Natural killer cell (primary cell): ENCODE data around the gene SGCD. TPM values are rescaled to one million over a fixed set of nuclear protein-coding genes. Genes with fewer than 3 reads are reported as not detected.

Experiments used
- ATAC-seq, 3 donors: fragments of 150-1000 bp in 2 of 3; fragments of 200-7000 bp in 1 of 3; cut with Tn5 transposase; 1 replicate in 1 of 3; 2 replicates in 2 of 3; pipeline ENCODE4 v1.10.0; 2021; ENCODE audit warnings: mild to moderate bottlenecking in 2 of 3, moderate library complexity in 2 of 3
- DNase-seq, 2 donors: peaks; one replicate each; pipeline versions ENCODE4 v3.0.0 to v3.0.0-alpha.2; 2013 to 2021; ENCODE audit warnings: mixed read lengths in 1 of 2
- H3K27ac ChIP-seq: one replicate; pipeline ENCODE4 v1.5.1; 2013; ENCODE audit warnings: mild to moderate bottlenecking, low read length
- H3K27me3 ChIP-seq: one replicate; pipeline ENCODE4 v1.6.1; 2013; ENCODE audit warnings: low read length; ENCODE audit not compliant: control insufficient read depth, insufficient read depth
- H3K36me3 ChIP-seq: one replicate; pipeline ENCODE4 v1.6.1; 2013; ENCODE audit warnings: low read length; ENCODE audit not compliant: control insufficient read depth, insufficient read depth
- H3K4me1 ChIP-seq: one replicate; pipeline ENCODE4 v1.6.1; 2013; ENCODE audit warnings: low read length; ENCODE audit not compliant: control insufficient read depth, insufficient read depth
- H3K4me3 ChIP-seq: one replicate; pipeline ENCODE4 v1.5.1; 2013; ENCODE audit warnings: low read length
- H3K9me3 ChIP-seq: one replicate; pipeline ENCODE4 v1.6.1; 2013; ENCODE audit warnings: low read length; ENCODE audit not compliant: control insufficient read depth, insufficient read depth
- H3K27ac Mint-ChIP-seq, 2 donors: one replicate each; pipeline ENCODE4 v1.8.0; 2022; ENCODE audit warnings: mild to moderate bottlenecking in 2 of 2, mixed read lengths in 2 of 2, moderate library complexity in 1 of 2
- H3K27me3 Mint-ChIP-seq, 2 donors: one replicate each; pipeline ENCODE4 v1.8.0; 2022; ENCODE audit warnings: low read depth in 2 of 2, mixed read lengths in 2 of 2
- H3K36me3 Mint-ChIP-seq: one replicate; pipeline ENCODE4 v1.8.0; 2022; ENCODE audit warnings: mixed read lengths
- H3K4me1 Mint-ChIP-seq, 2 donors: one replicate each; pipeline ENCODE4 v1.8.0; 2022; ENCODE audit warnings: mixed read lengths in 2 of 2
- H3K4me3 Mint-ChIP-seq: one replicate; pipeline ENCODE4 v1.8.0; 2022; ENCODE audit warnings: mild to moderate bottlenecking, moderate library complexity, mixed read lengths
- H3K9me3 Mint-ChIP-seq, 2 donors: one replicate each; pipeline ENCODE4 v1.8.0; 2022; ENCODE audit warnings: mixed read lengths in 2 of 2
- WGBS: methylation state at CpG from one replicate; pipeline ENCODE4 v1.1.7; 2013; ENCODE audit warnings: missing lambda C conversion rate; ENCODE audit not compliant: insufficient coverage; 5-methylcytosine and 5-hydroxymethylcytosine counted together
- intact Hi-C: fragments of 100-400 bp; cut with micrococcal nuclease; formaldehyde crosslinking; loops from one replicate; pipeline ENCODE4 v1.14.2; 2022
- total RNA-seq, 4 donors: library from RNA; stranded (reverse); fragments of 120-200 nt in 1 of 4; gene quantifications; one replicate each; pipeline versions ENCODE4 v1.2.3 to v1.2.4, GENCODE V29; 2013 to 2022
- TF ChIP-seq, protein P1 (sequence below): fragments of 200-600 bp; IDR thresholded peaks from one replicate; pipeline ENCODE4 v1.8.0; 2022; ENCODE audit warnings: antibody characterized with exemption

Gene SGCD
- total RNA-seq, 3 donors from 2014 or later (not counting 1 experiment from before 2014, with no cell fraction given): 0.32 to 2.0 (median 1.4) TPM

DNA sequence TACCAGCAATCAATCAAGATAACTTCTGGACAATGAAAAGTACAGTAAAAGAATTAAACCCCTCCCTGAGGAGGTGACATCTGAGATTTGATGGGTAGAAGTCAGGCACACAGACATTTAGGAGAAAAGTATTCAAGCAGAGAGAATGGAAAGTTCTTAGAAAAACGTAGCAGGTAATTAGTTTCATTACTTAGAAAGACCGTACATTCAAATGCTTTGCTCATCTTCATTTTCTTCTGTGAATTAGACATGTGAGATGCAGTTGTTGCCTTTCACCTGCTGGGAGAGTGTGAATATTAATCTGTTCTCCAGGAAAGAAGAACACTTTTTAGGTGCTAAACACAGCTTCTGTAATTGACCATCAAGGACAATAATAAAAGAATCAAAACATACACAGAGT, 451.8 kb downstream of the SGCD start:
- Histone ChIP-seq H3K27me3 (no peaks in the 10 kb centered on the region), H3K36me3 (no peaks in the 10 kb centered on the region), H3K9me3 (no peaks in the 10 kb centered on the region), H3K27ac (no peak overlapping the region), H3K4me3 (no peak overlapping the region), H3K4me1 (no peaks in the 10 kb centered on the region)
- peaks cover 1 to 5% of the 10 kb centered on the region in 2 donors for H3K27me3 Mint-ChIP-seq
- H3K4me3 Mint-ChIP-seq: no peak overlapping the region
- no peaks in the 10 kb centered on the region for H3K4me1 Mint-ChIP-seq
- intact Hi-C loops: no loop called here
- no peaks in the 10 kb centered on the region for H3K9me3 Mint-ChIP-seq
- H3K36me3 Mint-ChIP-seq: peaks cover 1% of the 10 kb centered on the region
- 67% methylated on average over 2 of the region's 2 CpGs for WGBS
- ATAC-seq: no peak
- no peak overlapping the region for H3K27ac Mint-ChIP-seq
- no peak for DNase-seq
- TF ChIP-seq, protein P1, sequence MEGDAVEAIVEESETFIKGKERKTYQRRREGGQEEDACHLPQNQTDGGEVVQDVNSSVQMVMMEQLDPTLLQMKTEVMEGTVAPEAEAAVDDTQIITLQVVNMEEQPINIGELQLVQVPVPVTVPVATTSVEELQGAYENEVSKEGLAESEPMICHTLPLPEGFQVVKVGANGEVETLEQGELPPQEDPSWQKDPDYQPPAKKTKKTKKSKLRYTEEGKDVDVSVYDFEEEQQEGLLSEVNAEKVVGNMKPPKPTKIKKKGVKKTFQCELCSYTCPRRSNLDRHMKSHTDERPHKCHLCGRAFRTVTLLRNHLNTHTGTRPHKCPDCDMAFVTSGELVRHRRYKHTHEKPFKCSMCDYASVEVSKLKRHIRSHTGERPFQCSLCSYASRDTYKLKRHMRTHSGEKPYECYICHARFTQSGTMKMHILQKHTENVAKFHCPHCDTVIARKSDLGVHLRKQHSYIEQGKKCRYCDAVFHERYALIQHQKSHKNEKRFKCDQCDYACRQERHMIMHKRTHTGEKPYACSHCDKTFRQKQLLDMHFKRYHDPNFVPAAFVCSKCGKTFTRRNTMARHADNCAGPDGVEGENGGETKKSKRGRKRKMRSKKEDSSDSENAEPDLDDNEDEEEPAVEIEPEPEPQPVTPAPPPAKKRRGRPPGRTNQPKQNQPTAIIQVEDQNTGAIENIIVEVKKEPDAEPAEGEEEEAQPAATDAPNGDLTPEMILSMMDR: no peak

DNA sequence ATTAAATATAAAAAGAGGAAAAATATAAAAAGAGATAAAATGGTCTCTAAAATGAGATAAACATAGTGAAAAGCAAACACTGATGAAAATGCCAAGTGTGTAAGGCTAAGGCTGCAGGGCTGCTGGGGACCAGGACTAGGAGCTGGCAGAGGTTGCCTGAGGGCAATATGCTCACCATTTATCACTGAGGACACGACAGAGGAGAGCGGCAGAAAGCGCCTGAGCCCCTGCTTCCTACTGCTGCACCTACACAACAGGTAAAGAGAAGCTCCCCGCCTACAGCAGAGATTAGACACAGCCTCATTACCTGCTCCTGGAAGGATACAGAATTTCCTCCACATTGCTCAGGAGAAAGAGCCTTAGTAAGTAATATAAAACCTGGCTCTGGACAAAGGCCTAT, 452.5 kb downstream of the SGCD start:
- WGBS: 83% methylated on average over 3 of the region's 4 CpGs
- no peaks in the 10 kb centered on the region for H3K4me1 ChIP-seq
- TF ChIP-seq, protein P1: no peak
- ATAC-seq (no peak), DNase-seq (no peak)
- peaks cover 7% of the 10 kb centered on the region for H3K36me3 Mint-ChIP-seq
- H3K9me3 ChIP-seq: no peaks in the 10 kb centered on the region
- H3K27me3 Mint-ChIP-seq: peaks cover 7 to 8% of the 10 kb centered on the region in 2 donors
- H3K27ac Mint-ChIP-seq: no peak overlapping the region
- no peak overlapping the region for H3K4me3 Mint-ChIP-seq
- no peak overlapping the region for H3K4me3 ChIP-seq
- intact Hi-C loops: no loop called here
- no peaks in the 10 kb centered on the region for H3K27me3 ChIP-seq
- no peak overlapping the region for H3K27ac ChIP-seq
- H3K9me3 Mint-ChIP-seq: peaks cover 2 to 3% of the 10 kb centered on the region in 2 donors
- no peaks in the 10 kb centered on the region for H3K36me3 ChIP-seq
- H3K4me1 Mint-ChIP-seq: no peaks in the 10 kb centered on the region

DNA sequence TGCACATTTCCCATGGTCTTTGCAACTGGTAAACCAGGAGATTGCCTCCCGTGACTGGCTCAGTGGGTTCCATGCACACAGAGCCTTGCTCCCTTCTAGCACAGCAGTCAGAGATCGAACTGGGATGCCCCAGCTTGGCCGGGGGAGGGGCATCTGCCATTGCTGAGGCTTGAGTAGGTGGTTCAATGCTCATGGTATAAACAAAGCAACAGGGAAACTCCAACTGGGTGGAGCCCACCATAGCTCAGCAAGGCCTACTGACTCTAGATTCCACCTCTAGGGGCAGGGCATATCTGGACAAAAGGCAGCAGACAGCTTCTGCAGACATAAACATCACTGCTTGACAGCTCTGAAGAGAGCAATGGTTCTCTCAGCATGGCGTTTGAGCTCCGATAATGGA, 456.1 kb downstream of the SGCD start:
- H3K4me3 Mint-ChIP-seq: no peak overlapping the region
- Histone ChIP-seq H3K4me1 (no peaks in the 10 kb centered on the region), H3K27ac (no peak overlapping the region), H3K36me3 (no peaks in the 10 kb centered on the region), H3K27me3 (no peaks in the 10 kb centered on the region), H3K4me3 (no peak overlapping the region), H3K9me3 (no peaks in the 10 kb centered on the region)
- ATAC-seq (no peak), DNase-seq (no peak)
- no peaks in the 10 kb centered on the region for H3K4me1 Mint-ChIP-seq
- WGBS: 91% methylated on average over 5 of the region's 5 CpGs
- TF ChIP-seq, protein P1: no peak
- no peak overlapping the region for H3K27ac Mint-ChIP-seq
- intact Hi-C loops: no loop called here
- peaks cover 3 to 4% of the 10 kb centered on the region in 2 donors for H3K9me3 Mint-ChIP-seq
- peaks cover 12 to 28% of the 10 kb centered on the region in 2 donors for H3K27me3 Mint-ChIP-seq
- peaks cover 7% of the 10 kb centered on the region for H3K36me3 Mint-ChIP-seq

DNA sequence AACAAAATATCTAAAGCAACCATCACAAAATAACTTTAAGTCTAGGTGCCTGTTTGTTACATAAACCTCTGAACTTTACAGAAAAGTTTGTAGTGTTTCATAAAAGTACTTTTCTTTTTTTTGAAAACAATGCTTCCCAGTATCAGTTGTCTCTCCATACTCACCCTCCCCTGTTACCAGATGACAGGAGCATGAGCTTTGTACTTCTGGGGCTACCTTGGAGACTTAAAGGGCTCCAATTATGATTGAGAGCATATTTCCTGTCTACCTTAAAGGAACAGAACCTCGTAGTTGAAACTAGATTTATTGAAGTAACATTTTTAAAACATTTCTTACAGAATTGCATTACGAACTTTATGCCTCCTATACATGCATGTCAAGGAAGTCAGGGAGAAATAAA, 467.7 kb downstream of the SGCD start:
- peaks cover 7 to 30% of the 10 kb centered on the region in 2 donors for H3K27me3 Mint-ChIP-seq
- ATAC-seq: no peak
- no peak overlapping the region for H3K4me3 Mint-ChIP-seq

More for the DNA sequence above, 467.7 kb downstream of the SGCD start:
- no peak overlapping the region for H3K27ac ChIP-seq
- no peak overlapping the region for H3K4me3 ChIP-seq
- H3K4me1 ChIP-seq: no peaks in the 10 kb centered on the region
- H3K9me3 Mint-ChIP-seq: peaks cover 0 to 3% of the 10 kb centered on the region in 2 donors
- H3K27me3 ChIP-seq: no peaks in the 10 kb centered on the region
- no peaks in the 10 kb centered on the region for H3K9me3 ChIP-seq
- TF ChIP-seq, protein P1: no peak
- H3K4me1 Mint-ChIP-seq: peaks cover 5% of the 10 kb centered on the region in 2 donors
- intact Hi-C loops: no loop called here
- no peak overlapping the region for H3K27ac Mint-ChIP-seq
- H3K36me3 Mint-ChIP-seq: no peaks in the 10 kb centered on the region
- WGBS: 20% methylated on average over 1 of the region's 2 CpGs
- DNase-seq: no peak
- no peaks in the 10 kb centered on the region for H3K36me3 ChIP-seq
